ENCODE measurements around the gene NDUFB2. TPM values are rescaled to one million over a fixed set of nuclear protein-coding genes. Genes with fewer than 3 reads are reported as not detected.
"Not testable (repeated sequence)": the region's sequence is repeated elsewhere in the genome, so short reads cannot be mapped to it uniquely, and the experiment has no call there.

The NDUFB2 gene
- total RNA-seq, 4 donors from 2014 or later, result 128 to 216 (median 173) TPM

DNA sequence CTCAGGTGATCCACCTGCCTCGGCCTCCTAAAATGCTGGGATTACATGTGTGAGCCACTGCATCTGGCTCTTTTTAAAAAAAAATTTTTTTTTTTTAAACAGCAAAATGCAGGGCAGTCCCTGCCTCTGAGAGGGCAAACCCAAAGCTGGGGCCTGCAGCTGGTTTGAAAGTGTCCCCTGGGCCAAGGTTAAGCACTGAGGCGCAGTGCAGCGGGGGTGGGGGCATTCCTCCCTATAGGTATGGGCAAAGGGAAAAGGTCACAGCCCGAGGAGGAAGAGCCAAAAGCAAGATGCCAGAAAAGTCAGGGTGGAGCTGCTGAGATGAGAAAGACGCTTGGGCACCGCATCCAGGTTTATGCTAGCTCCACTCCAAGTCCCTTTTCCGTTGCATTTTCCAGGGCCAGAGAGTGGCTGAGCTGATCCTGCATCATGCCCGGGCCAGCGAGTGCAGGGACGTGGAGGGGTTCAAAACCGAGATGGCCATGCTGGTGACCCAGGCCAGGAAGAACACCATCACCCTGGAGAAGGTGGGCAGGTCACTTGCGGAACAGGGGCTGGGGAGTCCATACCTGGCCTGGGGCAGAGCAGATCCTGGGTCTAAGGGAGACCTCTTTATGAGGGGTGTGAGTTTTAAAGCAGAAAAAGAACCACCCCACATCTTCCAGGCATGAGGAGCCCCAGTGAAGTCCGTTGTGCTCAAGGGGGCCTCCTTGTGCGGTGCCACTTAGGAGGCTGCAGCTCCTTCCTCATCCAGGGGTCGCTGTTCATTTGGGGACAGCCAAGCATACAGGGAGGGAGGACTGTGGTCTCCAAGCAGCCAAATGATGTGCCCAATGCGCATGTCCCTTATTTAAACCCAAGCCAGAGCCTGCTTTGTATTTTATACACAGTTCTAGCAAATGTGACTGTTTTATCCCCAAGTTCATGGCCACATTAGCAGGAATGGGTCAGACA is 7.0 kb upstream of the NDUFB2 start:
- Histone ChIP-seq H3K27ac (no peak overlapping the region), H3K4me3 (no peak overlapping the region), H3K4me1 (no peaks in the 10 kb centered on the region), H3K9me3 (no peaks in the 10 kb centered on the region), H3K36me3 (peaks cover 0 to 25% (median 0%) of the 10 kb centered on the region in 3 donors), H3K27me3 (no peaks in the 10 kb centered on the region)
- no peak for TF ChIP-seq POLR2A (IDR thresholded peaks at IDR 0.05)
- TF ChIP-seq CTCF (IDR thresholded peaks at IDR 0.05), result no peak
- peak in 1 of 3 donors; percentile 38 for DNase-seq

GRCh38 chr7:140691376-140692045 is 5.0 kb upstream of the NDUFB2 start:
- H3K27me3 ChIP-seq, result no peaks in the 10 kb centered on the region
- no peak overlapping the region for H3K4me3 ChIP-seq
- peaks cover 0 to 7% (median 0%) of the 10 kb centered on the region in 4 donors for H3K4me1 ChIP-seq
- H3K9me3 ChIP-seq, result no peaks in the 10 kb centered on the region
- no peak overlapping the region for H3K27ac ChIP-seq
- H3K36me3 ChIP-seq, result peaks cover 0 to 25% (median 0%) of the 10 kb centered on the region in 3 donors
- DNase-seq, result peak in 1 of 3 donors; percentile 34
- TF ChIP-seq CTCF (IDR thresholded peaks at IDR 0.05) (no peak), POLR2A (IDR thresholded peaks at IDR 0.05) (no peak)

DNA sequence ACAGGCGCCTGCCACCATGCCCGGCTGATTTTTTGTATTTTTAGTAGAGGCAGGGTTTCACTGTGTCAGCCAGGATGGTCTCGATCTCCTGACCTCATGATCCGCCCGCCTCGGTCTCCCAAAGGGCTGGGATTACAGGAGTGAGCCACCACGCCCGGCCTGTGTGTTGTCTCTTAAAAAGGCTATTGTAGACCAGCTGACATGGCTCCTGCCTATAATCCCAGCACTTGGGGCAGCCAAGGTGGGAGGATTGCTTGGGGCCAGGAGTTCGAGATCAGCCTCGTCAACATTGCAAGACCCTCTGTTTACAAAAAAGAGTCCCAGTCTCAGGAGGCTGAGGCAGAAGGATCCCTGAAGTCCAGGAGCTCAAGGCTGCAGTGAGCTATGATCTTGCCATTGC is 2.7 kb upstream of the NDUFB2 start:
- peaks cover 0 to 20% (median 8%) of the 10 kb centered on the region in 4 donors for H3K4me1 ChIP-seq
- DNase-seq, result peak in 1 of 3 donors; percentile 28
- H3K27me3 ChIP-seq, H3K9me3 ChIP-seq, H3K4me3 ChIP-seq, H3K27ac ChIP-seq: not testable (repeated sequence)
- peaks cover 0 to 17% (median 0%) of the 10 kb centered on the region in 3 donors for H3K36me3 ChIP-seq

GRCh38 chr7:140694592-140694991 is 1.9 kb upstream of the NDUFB2 start:
- Histone ChIP-seq H3K9me3 (no peaks in the 10 kb centered on the region), H3K36me3 (peaks cover 0 to 11% (median 0%) of the 10 kb centered on the region in 3 donors), H3K4me3 (no peak overlapping the region), H3K4me1 (peaks cover 0 to 20% (median 8%) of the 10 kb centered on the region in 4 donors), H3K27me3 (no peaks in the 10 kb centered on the region), H3K27ac (no peak overlapping the region)
- DNase-seq, result peak in 1 of 3 donors; percentile 36
- TF ChIP-seq CTCF (IDR thresholded peaks at IDR 0.05) (no peak), POLR2A (IDR thresholded peaks at IDR 0.05) (no peak)

- peak in 1 of 3 donors; percentile 42 for DNase-seq
- no peak overlapping the region for H3K27ac ChIP-seq
- H3K9me3 ChIP-seq, result no peaks in the 10 kb centered on the region
- H3K4me1 ChIP-seq, result peaks cover 0 to 20% (median 8%) of the 10 kb centered on the region in 4 donors
- H3K4me3 ChIP-seq, result no peak overlapping the region
- H3K36me3 ChIP-seq, result peaks cover 0 to 8% (median 0%) of the 10 kb centered on the region in 3 donors
- H3K27me3 ChIP-seq, result no peaks in the 10 kb centered on the region
- TF ChIP-seq CTCF (IDR thresholded peaks at IDR 0.05) (no peak), POLR2A (IDR thresholded peaks at IDR 0.05) (no peak)
Observed at GRCh38 chr7:140695381-140695780, 1.1 kb upstream of the NDUFB2 start.

Measured in Peyer's patch (tissue), 4 donors.